DOHH2 (cell line): ENCODE measurements around the gene ATP2A3.
A peak's percentile ranks its signal among the peaks of the same experiment; 100 is the strongest.

Experiments
- H3F3A ChIP-seq: fragments of 200-600 bp; sonication (generic), shearing (Covaris generic); 2 replicates; pipeline ENCODE4 v1.6.0; 2016; ENCODE audit warnings: antibody characterized with exemption, mild to moderate bottlenecking; ENCODE audit not compliant: control insufficient read depth, insufficient read depth
- H3K27ac ChIP-seq: fragments of 200-600 bp; sonication (generic); 2 replicates; pipeline ENCODE4 v1.5.1; 2014; ENCODE audit warnings: low read depth, mild to moderate bottlenecking, low read length, moderate library complexity
- H3K27me3 ChIP-seq: fragments of 200-600 bp; sonication (generic); 2 replicates; pipeline ENCODE4 v1.6.1; 2014; ENCODE audit warnings: mild to moderate bottlenecking, low read length, mixed read lengths; ENCODE audit not compliant: control insufficient read depth
- H3K36me3 ChIP-seq: fragments of 200-600 bp; sonication (generic); 2 replicates; pipeline ENCODE4 v1.6.1; 2014; ENCODE audit warnings: mild to moderate bottlenecking, low read length, moderate library complexity, mixed read lengths; ENCODE audit not compliant: control insufficient read depth
- H3K4me1 ChIP-seq: fragments of 200-600 bp; sonication (generic); 2 replicates; pipeline ENCODE4 v1.6.1; 2014; ENCODE audit warnings: mild to moderate bottlenecking, low read length, mixed read lengths; ENCODE audit not compliant: control insufficient read depth
- H3K4me2 ChIP-seq: fragments of 200-600 bp; sonication (generic); 2 replicates; pipeline ENCODE4 v1.6.0; 2014; ENCODE audit warnings: mild to moderate bottlenecking, low read length, moderate library complexity
- H3K4me3 ChIP-seq: fragments of 200-600 bp; sonication (generic); 2 replicates; pipeline ENCODE4 v1.5.1; 2014; ENCODE audit warnings: mild to moderate bottlenecking, low read length, mixed read lengths
- H3K79me2 ChIP-seq: fragments of 200-600 bp; sonication (generic); 2 replicates; pipeline ENCODE4 v1.6.1; 2014; ENCODE audit warnings: mild to moderate bottlenecking, low read length, mixed read lengths; ENCODE audit not compliant: control insufficient read depth
- H3K9me2 ChIP-seq: fragments of 200-600 bp; sonication (generic); replicated peaks from 2 replicates; pipeline ENCODE4 v1.6.1; 2014; ENCODE audit warnings: mild to moderate bottlenecking, low read length, mixed read lengths; ENCODE audit not compliant: control insufficient read depth
- H3K9me3 ChIP-seq: fragments of 200-600 bp; sonication (generic); 2 replicates; pipeline ENCODE4 v1.6.1; 2014; ENCODE audit warnings: antibody characterized with exemption, low read length, mixed read lengths; ENCODE audit not compliant: control insufficient read depth, insufficient read depth
- H4K20me1 ChIP-seq: fragments of 200-600 bp; sonication (generic); 2 replicates; pipeline ENCODE4 v1.6.0; 2014; ENCODE audit warnings: low read depth, mild to moderate bottlenecking, antibody characterized with exemption, low read length, moderate library complexity; ENCODE audit not compliant: control insufficient read depth, insufficient read depth
- CTCF ChIP-seq: fragments of 200-600 bp; sonication (generic); IDR thresholded peaks from one replicate; pipeline ENCODE4 v1.5.1; 2014; ENCODE audit warnings: antibody characterized with exemption, mild to moderate bottlenecking, low read depth, low read length; ENCODE audit not compliant: poor library complexity, severe bottlenecking
- EZH2phosphoT487 ChIP-seq: fragments of 200-600 bp; sonication (generic); IDR thresholded peaks from 2 replicates; pipeline ENCODE4 v1.6.1; 2017; ENCODE audit warnings: borderline replicate concordance, mild to moderate bottlenecking, antibody characterized with exemption, low read length, moderate library complexity, mixed read lengths

The ATP2A3 gene

GRCh38 chr17:3905017-3905520 is 59.2 kb downstream of the ATP2A3 start:
- H3K36me3 ChIP-seq, result no peaks in the 10 kb centered on the region
- H3K79me2 ChIP-seq, result no peaks in the 10 kb centered on the region
- no peaks in the 10 kb centered on the region for H4K20me1 ChIP-seq
- peak overlapping the region; percentile 70 for H3K4me2 ChIP-seq
- H3K27ac ChIP-seq, result no peak overlapping the region; the same call in 1 of the 2 replicates
- no peaks in the 10 kb centered on the region for H3K9me3 ChIP-seq
- peaks cover 3% of the 10 kb centered on the region; the same call in 1 of the 2 replicates for H3F3A ChIP-seq
- TF ChIP-seq CTCF (no peak), EZH2phosphoT487 (no peak)
- peaks cover 18% of the 10 kb centered on the region for H3K4me1 ChIP-seq
- H3K4me3 ChIP-seq, result peak overlapping the region; percentile 46
- H3K27me3 ChIP-seq, result no peaks in the 10 kb centered on the region
- H3K9me2 ChIP-seq, result no peaks in the 10 kb centered on the region

GRCh38 chr17:3904501-3904900 is 59.7 kb downstream of the ATP2A3 start:
- peaks cover 18% of the 10 kb centered on the region for H3K4me1 ChIP-seq
- no peak for TF ChIP-seq CTCF
- H3K9me2 ChIP-seq, result no peaks in the 10 kb centered on the region
- H3K27ac ChIP-seq, result peak overlapping the region; percentile 10; the same call in 1 of the 2 replicates
- H3K79me2 ChIP-seq, result no peaks in the 10 kb centered on the region
- H3K4me3 ChIP-seq, result peak overlapping the region; percentile 46
- no peaks in the 10 kb centered on the region for H4K20me1 ChIP-seq
- peak overlapping the region; percentile 70 for H3K4me2 ChIP-seq
- no peaks in the 10 kb centered on the region for H3K9me3 ChIP-seq
- H3K27me3 ChIP-seq, result no peaks in the 10 kb centered on the region
- no peaks in the 10 kb centered on the region for H3K36me3 ChIP-seq
- H3F3A ChIP-seq, result peaks cover 3% of the 10 kb centered on the region; the same call in 1 of the 2 replicates

GRCh38 chr17:3903881-3904290 is 60.4 kb downstream of the ATP2A3 start:
- H3K9me2 ChIP-seq, result no peaks in the 10 kb centered on the region
- TF ChIP-seq CTCF, result no peak
- no peak for TF ChIP-seq EZH2phosphoT487
- H3F3A ChIP-seq, result peaks cover 3% of the 10 kb centered on the region; the same call in 1 of the 2 replicates
- H3K27ac ChIP-seq, result no peak overlapping the region
- H3K4me3 ChIP-seq, result no peak overlapping the region; the same call in 1 of the 2 replicates
- peak overlapping the region; percentile 70 for H3K4me2 ChIP-seq
- H3K36me3 ChIP-seq, result no peaks in the 10 kb centered on the region
- H3K79me2 ChIP-seq, result no peaks in the 10 kb centered on the region
- peaks cover 18% of the 10 kb centered on the region for H3K4me1 ChIP-seq
- H3K9me3 ChIP-seq, result no peaks in the 10 kb centered on the region
- no peaks in the 10 kb centered on the region for H3K27me3 ChIP-seq
- no peaks in the 10 kb centered on the region for H4K20me1 ChIP-seq
